Measurements from ENCODE around the gene CNKSR1.

CNKSR1 gene

DNA sequence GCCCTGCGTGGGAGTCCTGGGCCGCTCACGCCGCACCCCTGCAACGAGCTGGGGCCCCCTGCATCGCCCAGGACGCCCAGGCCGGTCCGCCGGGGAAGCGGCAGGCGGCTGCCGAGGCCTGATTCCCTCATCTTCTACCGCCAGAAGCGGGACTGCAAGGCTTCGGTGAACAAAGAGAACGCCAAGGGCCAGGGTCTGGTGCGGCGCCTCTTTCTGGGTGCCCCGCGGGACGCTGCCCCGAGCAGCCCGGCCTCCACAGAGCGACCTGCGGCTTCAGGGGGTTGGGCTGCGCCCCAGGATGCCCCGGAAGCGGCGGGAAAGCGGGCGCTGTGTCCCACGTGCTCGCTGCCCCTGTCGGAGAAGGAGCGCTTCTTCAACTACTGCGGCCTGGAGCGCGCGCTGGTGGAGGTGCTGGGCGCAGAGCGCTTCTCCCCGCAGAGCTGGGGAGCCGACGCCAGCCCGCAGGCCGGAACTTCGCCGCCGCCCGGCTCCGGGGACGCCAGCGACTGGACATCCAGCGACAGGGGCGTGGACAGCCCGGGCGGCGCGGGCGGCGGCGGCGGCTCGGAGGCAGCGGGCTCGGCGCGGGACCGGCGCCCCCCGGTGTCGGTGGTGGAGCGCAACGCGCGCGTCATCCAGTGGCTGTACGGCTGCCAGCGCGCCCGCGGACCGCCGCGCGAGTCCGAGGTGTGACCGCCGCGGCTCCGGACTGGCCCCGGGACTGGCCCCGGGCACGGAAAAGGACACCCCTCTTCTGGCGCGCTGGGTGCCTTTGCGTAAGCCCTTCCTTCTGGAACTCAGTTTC, 15.7 kb upstream of the CNKSR1 start:
- TF ChIP-seq, protein P1, sequence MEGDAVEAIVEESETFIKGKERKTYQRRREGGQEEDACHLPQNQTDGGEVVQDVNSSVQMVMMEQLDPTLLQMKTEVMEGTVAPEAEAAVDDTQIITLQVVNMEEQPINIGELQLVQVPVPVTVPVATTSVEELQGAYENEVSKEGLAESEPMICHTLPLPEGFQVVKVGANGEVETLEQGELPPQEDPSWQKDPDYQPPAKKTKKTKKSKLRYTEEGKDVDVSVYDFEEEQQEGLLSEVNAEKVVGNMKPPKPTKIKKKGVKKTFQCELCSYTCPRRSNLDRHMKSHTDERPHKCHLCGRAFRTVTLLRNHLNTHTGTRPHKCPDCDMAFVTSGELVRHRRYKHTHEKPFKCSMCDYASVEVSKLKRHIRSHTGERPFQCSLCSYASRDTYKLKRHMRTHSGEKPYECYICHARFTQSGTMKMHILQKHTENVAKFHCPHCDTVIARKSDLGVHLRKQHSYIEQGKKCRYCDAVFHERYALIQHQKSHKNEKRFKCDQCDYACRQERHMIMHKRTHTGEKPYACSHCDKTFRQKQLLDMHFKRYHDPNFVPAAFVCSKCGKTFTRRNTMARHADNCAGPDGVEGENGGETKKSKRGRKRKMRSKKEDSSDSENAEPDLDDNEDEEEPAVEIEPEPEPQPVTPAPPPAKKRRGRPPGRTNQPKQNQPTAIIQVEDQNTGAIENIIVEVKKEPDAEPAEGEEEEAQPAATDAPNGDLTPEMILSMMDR (IDR thresholded peaks at IDR 0.05; ENCODE audit: extremely low read depth, missing control alignments) = no peak
- DNase-seq (ENCODE audit: low spot score) = peak; percentile 76

DNA sequence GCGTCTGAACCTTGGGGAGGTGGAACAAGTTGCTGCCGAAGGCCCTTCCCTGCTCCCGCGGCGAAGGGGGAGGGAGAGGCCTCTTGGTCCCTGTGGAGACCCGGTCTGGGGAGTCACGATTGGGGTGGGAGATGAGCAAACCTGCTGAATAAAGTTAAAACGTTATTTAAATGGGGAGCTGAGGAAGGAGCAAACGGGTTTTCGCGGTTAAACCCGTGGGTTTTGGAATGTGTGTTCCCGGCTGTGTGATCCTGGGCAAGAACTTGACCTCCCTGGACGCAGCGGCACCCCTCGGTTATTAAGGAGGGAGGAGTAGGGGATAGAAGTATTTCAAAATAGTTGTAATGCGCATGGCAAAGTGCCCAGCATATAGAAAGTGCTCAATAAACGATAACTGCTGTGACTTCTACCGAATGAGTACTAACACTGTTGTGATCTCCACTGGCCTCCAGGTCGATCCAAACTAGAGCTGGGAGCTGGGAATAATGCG, 15.0 kb upstream of the CNKSR1 start:
- peak; percentile 31 for DNase-seq (ENCODE audit: low spot score)
- TF ChIP-seq, protein P1 (IDR thresholded peaks at IDR 0.05; ENCODE audit: extremely low read depth, missing control alignments) = no peak

DNA sequence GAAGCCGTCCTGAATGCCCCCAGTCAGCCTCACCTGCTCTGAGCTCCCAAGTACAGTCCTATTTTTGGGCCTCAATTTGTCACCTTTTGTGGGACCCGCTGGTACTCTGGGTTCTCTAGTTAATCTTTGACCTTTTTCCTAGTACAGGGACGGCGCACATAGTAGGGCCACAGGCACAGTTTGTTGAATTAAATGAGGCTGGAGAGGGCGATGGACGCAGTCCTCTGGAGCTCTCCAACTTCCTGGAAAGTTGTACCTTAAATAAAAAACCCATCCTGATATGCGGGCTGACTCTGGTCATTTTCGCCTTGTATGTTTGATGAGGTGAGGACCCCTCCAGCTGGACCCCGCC, 13.6 kb upstream of the CNKSR1 start:
- TF ChIP-seq, protein P1 (IDR thresholded peaks at IDR 0.05; ENCODE audit: extremely low read depth, missing control alignments) = no peak
- peak; percentile 15 for DNase-seq (ENCODE audit: low spot score)

DNA sequence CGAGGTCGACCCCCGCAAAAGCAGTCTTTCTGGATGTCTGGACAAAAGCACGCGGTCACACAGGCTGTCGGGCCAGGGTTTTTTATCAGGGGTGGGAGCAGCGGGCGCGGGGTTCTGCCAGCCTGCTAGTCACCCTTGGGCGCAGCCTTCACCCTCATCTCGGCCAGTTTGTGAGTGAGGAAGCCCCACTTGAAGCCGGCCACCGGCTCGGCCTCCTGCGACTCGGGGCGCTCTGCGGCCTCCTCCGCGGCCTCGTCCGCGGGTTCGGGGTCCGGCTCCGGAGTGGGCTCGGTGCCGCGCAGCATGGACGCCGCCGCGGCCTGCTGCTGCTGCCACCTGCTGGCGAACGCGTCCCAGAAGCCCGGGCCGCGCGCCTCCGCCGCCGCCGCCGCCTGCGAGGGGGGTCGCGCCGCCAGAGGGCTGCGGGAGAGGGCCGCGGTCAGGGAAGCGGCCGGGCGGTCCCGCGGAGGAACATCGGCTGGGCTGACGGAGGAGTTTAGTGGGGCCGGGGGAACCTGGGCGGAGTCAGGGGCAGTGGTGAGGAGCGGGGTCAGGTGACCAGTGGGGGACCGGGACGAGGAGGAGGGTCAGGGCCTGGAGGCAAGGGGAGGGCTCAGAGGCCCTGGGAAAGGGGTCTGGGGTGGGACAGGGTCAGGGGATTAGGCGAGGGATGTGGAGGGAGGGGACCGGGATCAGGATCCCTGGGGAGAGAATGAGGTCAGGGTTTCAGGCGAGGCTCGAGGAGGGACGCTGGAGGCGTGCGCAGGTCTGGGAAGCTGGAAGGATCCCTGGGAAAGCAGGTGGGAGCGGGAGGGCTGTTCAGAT, 13.0 kb upstream of the CNKSR1 start:
- DNase-seq (ENCODE audit: low spot score) = peak; percentile 88
- TF ChIP-seq, protein P1 (IDR thresholded peaks at IDR 0.05; ENCODE audit: extremely low read depth, missing control alignments) = peak; percentile 75

DNA sequence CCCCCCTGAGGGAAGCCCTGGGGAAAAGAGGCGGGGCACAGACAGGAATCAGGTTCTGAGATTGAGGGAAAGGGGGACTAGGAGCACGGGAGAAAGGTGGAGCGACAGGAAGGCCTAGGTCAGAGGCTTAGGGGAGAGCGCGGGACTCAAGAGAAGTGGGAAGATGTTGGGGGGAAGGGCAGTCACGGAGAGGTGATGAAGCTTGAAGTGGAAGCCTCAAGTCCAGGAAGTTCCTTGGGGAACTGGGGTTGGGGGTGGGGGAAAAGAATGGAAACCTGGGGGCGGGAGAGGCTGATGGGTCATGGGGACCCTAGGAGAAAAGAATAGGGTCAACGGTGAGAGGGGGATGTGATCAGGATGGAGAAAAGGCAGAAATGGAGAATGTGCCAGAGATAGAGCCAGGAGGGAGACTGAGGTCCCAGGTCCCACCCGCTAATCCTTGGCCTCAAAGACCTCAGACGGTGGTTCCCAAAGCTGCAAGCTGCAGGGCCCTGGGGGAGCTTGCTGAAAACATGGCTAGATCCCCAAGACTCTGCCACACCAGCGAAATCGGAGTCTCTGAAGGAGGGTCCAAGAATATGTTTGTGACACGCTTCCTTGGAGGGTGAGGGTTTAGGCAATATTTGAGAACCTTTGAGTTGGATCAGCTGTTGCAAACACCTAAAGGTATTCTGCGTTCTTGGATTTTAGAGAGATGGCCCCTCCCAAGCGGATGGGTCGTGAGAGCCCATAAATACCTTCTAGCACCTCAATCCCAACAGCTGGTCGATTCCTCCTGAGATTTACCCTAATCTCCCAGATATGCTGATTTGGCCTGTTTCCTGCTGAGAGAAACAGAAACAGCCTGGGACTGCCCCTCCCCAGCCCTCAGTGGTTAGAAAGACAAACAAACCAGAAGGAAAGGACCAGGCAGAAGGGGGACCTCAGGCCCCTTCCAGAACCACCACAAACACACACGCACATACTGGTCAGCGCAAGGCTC, 12.1 kb upstream of the CNKSR1 start:
- DNase-seq (ENCODE audit: low spot score) = peak; percentile 37

GRCh38 chr1:26166719-26167281, 10.5 kb upstream of the CNKSR1 start:
- TF ChIP-seq, protein P1 (IDR thresholded peaks at IDR 0.05; ENCODE audit: extremely low read depth, missing control alignments) = no peak
- DNase-seq (ENCODE audit: low spot score) = no peak

More for the DNA sequence above, 12.1 kb upstream of the CNKSR1 start:
- TF ChIP-seq, protein P1 (IDR thresholded peaks at IDR 0.05; ENCODE audit: extremely low read depth, missing control alignments) = no peak
